Activated CD8-positive, alpha-beta memory T cell treated with anti-CD3 and anti-CD28 coated beads, Interleukin-2, amount 50 U/mL, for 24 hours (primary cell): ENCODE results near the gene CHAT.

Experiments
- DNase-seq: peaks from one replicate; pipeline ENCODE4 v3.0.0-alpha.2; 2020; ENCODE audit errors: extremely low read depth

Gene CHAT

GRCh38 chr10:49686651-49687050, 72.8 kb downstream of the CHAT start:
- no peak for DNase-seq

GRCh38 chr10:49688261-49688846, 74.5 kb downstream of the CHAT start:
- DNase-seq = no peak

GRCh38 chr10:49688920-49689319, 75.1 kb downstream of the CHAT start:
- DNase-seq = no peak

GRCh38 chr10:49689882-49690510, 76.2 kb downstream of the CHAT start:
- no peak for DNase-seq

GRCh38 chr10:49690698-49691356, 77.0 kb downstream of the CHAT start:
- no peak for DNase-seq

GRCh38 chr10:49691588-49691987, 77.8 kb downstream of the CHAT start:
- no peak for DNase-seq

GRCh38 chr10:49694466-49694865, 80.6 kb downstream of the CHAT start:
- DNase-seq = no peak

- DNase-seq = no peak
These were observed 82.5 kb downstream of the CHAT start for GRCh38 chr10:49696311-49696710.

GRCh38 chr10:49698679-49699078, 84.8 kb downstream of the CHAT start:
- DNase-seq = no peak

- no peak for DNase-seq
These were observed 86.4 kb downstream of the CHAT start for GRCh38 chr10:49700211-49700610.

GRCh38 chr10:49700997-49701396, 87.2 kb downstream of the CHAT start:
- no peak for DNase-seq

GRCh38 chr10:49707585-49707984, 93.7 kb downstream of the CHAT start:
- DNase-seq = no peak

- DNase-seq = no peak
These were observed 96.1 kb downstream of the CHAT start for GRCh38 chr10:49709934-49710333.

GRCh38 chr10:49710966-49711365, 97.1 kb downstream of the CHAT start:
- no peak for DNase-seq

GRCh38 chr10:49711481-49711880, 97.6 kb downstream of the CHAT start:
- DNase-seq = no peak

GRCh38 chr10:49713266-49713665, 99.4 kb downstream of the CHAT start:
- DNase-seq = no peak
